ENCODE data around the gene ALG9.
"Not testable (repeated sequence)": the region's sequence is repeated elsewhere in the genome, so short reads cannot be mapped to it uniquely, and the experiment has no call there.

Gene ALG9

GRCh38 chr11:111808063-111808588, 63.3 kb downstream of the ALG9 start:
- Mint-ChIP-seq H3K9me3 (no peaks in the 10 kb centered on the region), H3K36me3 (ENCODE audit: low read depth) (peaks cover 21% of the 10 kb centered on the region), H3K27me3 (ENCODE audit: low read depth) (no peaks in the 10 kb centered on the region), H3K4me3 (no peak overlapping the region), H3K4me1 (ENCODE audit: low read depth) (no peaks in the 10 kb centered on the region), H3K27ac (no peak overlapping the region)

GRCh38 chr11:111807076-111807475, 64.3 kb downstream of the ALG9 start:
- Mint-ChIP-seq H3K27ac (no peak overlapping the region), H3K4me3 (no peak overlapping the region)

GRCh38 chr11:111801135-111801534, 70.2 kb downstream of the ALG9 start:
- H3K4me1 Mint-ChIP-seq (ENCODE audit: low read depth), result peaks cover 11% of the 10 kb centered on the region
- H3K36me3 Mint-ChIP-seq (ENCODE audit: low read depth), result peaks cover 31% of the 10 kb centered on the region
- peaks cover 5% of the 10 kb centered on the region for H3K9me3 Mint-ChIP-seq
- no peak overlapping the region for H3K27ac Mint-ChIP-seq
- H3K4me3 Mint-ChIP-seq, result no peak overlapping the region
- no peaks in the 10 kb centered on the region for H3K27me3 Mint-ChIP-seq (ENCODE audit: low read depth)

More at GRCh38 chr11:111807076-111807475, 64.3 kb downstream of the ALG9 start:
- Mint-ChIP-seq H3K4me1 (ENCODE audit: low read depth) (no peaks in the 10 kb centered on the region), H3K36me3 (ENCODE audit: low read depth) (peaks cover 23% of the 10 kb centered on the region), H3K27me3 (ENCODE audit: low read depth) (no peaks in the 10 kb centered on the region), H3K9me3 (no peaks in the 10 kb centered on the region)

- H3K36me3 Mint-ChIP-seq (ENCODE audit: low read depth), result peaks cover 24% of the 10 kb centered on the region
- H3K27me3 Mint-ChIP-seq (ENCODE audit: low read depth), result no peaks in the 10 kb centered on the region
- peaks cover 5% of the 10 kb centered on the region for H3K9me3 Mint-ChIP-seq
- H3K4me3 Mint-ChIP-seq, result no peak overlapping the region
- peaks cover 11% of the 10 kb centered on the region for H3K4me1 Mint-ChIP-seq (ENCODE audit: low read depth)
- H3K27ac Mint-ChIP-seq, result no peak overlapping the region
Measured at GRCh38 chr11:111798279-111798678, 73.1 kb downstream of the ALG9 start.

GRCh38 chr11:111797145-111797581, 74.2 kb downstream of the ALG9 start:
- Mint-ChIP-seq H3K27me3 (ENCODE audit: low read depth) (no peaks in the 10 kb centered on the region), H3K9me3 (peaks cover 5% of the 10 kb centered on the region), H3K36me3 (ENCODE audit: low read depth) (peaks cover 22% of the 10 kb centered on the region), H3K4me1 (ENCODE audit: low read depth) (peaks cover 11% of the 10 kb centered on the region), H3K4me3 (no peak overlapping the region), H3K27ac (no peak overlapping the region)

- Mint-ChIP-seq H3K27ac (no peak overlapping the region), H3K27me3 (ENCODE audit: low read depth) (no peaks in the 10 kb centered on the region), H3K36me3 (ENCODE audit: low read depth) (peaks cover 19% of the 10 kb centered on the region), H3K9me3 (peaks cover 5% of the 10 kb centered on the region), H3K4me3 (no peak overlapping the region), H3K4me1 (ENCODE audit: low read depth) (peaks cover 9% of the 10 kb centered on the region)
Measured at GRCh38 chr11:111796696-111797095, 74.7 kb downstream of the ALG9 start.

GRCh38 chr11:111795334-111795985, 75.9 kb downstream of the ALG9 start:
- H3K4me3 Mint-ChIP-seq, result no peak overlapping the region
- H3K9me3 Mint-ChIP-seq, result peaks cover 5% of the 10 kb centered on the region
- peaks cover 9% of the 10 kb centered on the region for H3K4me1 Mint-ChIP-seq (ENCODE audit: low read depth)
- no peaks in the 10 kb centered on the region for H3K27me3 Mint-ChIP-seq (ENCODE audit: low read depth)
- H3K36me3 Mint-ChIP-seq (ENCODE audit: low read depth), result peaks cover 19% of the 10 kb centered on the region
- no peak overlapping the region for H3K27ac Mint-ChIP-seq

GRCh38 chr11:111793863-111794262, 77.5 kb downstream of the ALG9 start:
- no peak overlapping the region for H3K27ac Mint-ChIP-seq
- H3K4me3 Mint-ChIP-seq, result no peak overlapping the region
- H3K27me3 Mint-ChIP-seq (ENCODE audit: low read depth), result no peaks in the 10 kb centered on the region
- peaks cover 12% of the 10 kb centered on the region for H3K36me3 Mint-ChIP-seq (ENCODE audit: low read depth)
- peaks cover 9% of the 10 kb centered on the region for H3K4me1 Mint-ChIP-seq (ENCODE audit: low read depth)
- peaks cover 5% of the 10 kb centered on the region for H3K9me3 Mint-ChIP-seq

GRCh38 chr11:111792955-111793500, 78.4 kb downstream of the ALG9 start:
- Mint-ChIP-seq H3K9me3 (peaks cover 5% of the 10 kb centered on the region), H3K4me1 (ENCODE audit: low read depth) (peaks cover 9% of the 10 kb centered on the region), H3K36me3 (ENCODE audit: low read depth) (peaks cover 12% of the 10 kb centered on the region), H3K27me3 (ENCODE audit: low read depth) (no peaks in the 10 kb centered on the region), H3K27ac (no peak overlapping the region), H3K4me3 (no peak overlapping the region)

- H3K27ac Mint-ChIP-seq, result no peak overlapping the region
Measured at GRCh38 chr11:111792314-111792713, 79.1 kb downstream of the ALG9 start.

GRCh38 chr11:111788464-111788863, 82.9 kb downstream of the ALG9 start:
- Mint-ChIP-seq H3K9me3 (no peaks in the 10 kb centered on the region), H3K4me1 (ENCODE audit: low read depth) (no peaks in the 10 kb centered on the region), H3K27me3 (ENCODE audit: low read depth) (no peaks in the 10 kb centered on the region), H3K4me3 (no peak overlapping the region), H3K27ac (no peak overlapping the region), H3K36me3 (ENCODE audit: low read depth) (peaks cover 9% of the 10 kb centered on the region)

More at GRCh38 chr11:111792314-111792713, 79.1 kb downstream of the ALG9 start:
- H3K4me3 Mint-ChIP-seq, result no peak overlapping the region
- no peaks in the 10 kb centered on the region for H3K27me3 Mint-ChIP-seq (ENCODE audit: low read depth)
- peaks cover 5% of the 10 kb centered on the region for H3K9me3 Mint-ChIP-seq
- peaks cover 10% of the 10 kb centered on the region for H3K36me3 Mint-ChIP-seq (ENCODE audit: low read depth)
- peaks cover 9% of the 10 kb centered on the region for H3K4me1 Mint-ChIP-seq (ENCODE audit: low read depth)

GRCh38 chr11:111788051-111788450, 83.3 kb downstream of the ALG9 start:
- Mint-ChIP-seq H3K9me3 (no peaks in the 10 kb centered on the region), H3K4me3 (no peak overlapping the region), H3K4me1 (ENCODE audit: low read depth) (no peaks in the 10 kb centered on the region), H3K27me3 (ENCODE audit: low read depth) (no peaks in the 10 kb centered on the region), H3K27ac (no peak overlapping the region), H3K36me3 (ENCODE audit: low read depth) (peaks cover 9% of the 10 kb centered on the region)

- Mint-ChIP-seq H3K9me3 (no peaks in the 10 kb centered on the region), H3K4me1 (ENCODE audit: low read depth) (no peaks in the 10 kb centered on the region), H3K4me3 (no peak overlapping the region), H3K36me3 (ENCODE audit: low read depth) (peaks cover 9% of the 10 kb centered on the region), H3K27me3 (ENCODE audit: low read depth) (no peaks in the 10 kb centered on the region), H3K27ac (no peak overlapping the region)
Measured at GRCh38 chr11:111785886-111786412, 85.4 kb downstream of the ALG9 start.

GRCh38 chr11:111785076-111785475, 86.3 kb downstream of the ALG9 start:
- H3K27me3 Mint-ChIP-seq (ENCODE audit: low read depth), result no peaks in the 10 kb centered on the region
- H3K36me3 Mint-ChIP-seq (ENCODE audit: low read depth), result peaks cover 9% of the 10 kb centered on the region
- H3K4me1 Mint-ChIP-seq (ENCODE audit: low read depth), result no peaks in the 10 kb centered on the region

GRCh38 chr11:111784311-111784710, 87.1 kb downstream of the ALG9 start:
- not testable (repeated sequence) for H3K4me3 Mint-ChIP-seq; H3K27ac Mint-ChIP-seq; H3K36me3 Mint-ChIP-seq (ENCODE audit: low read depth); H3K9me3 Mint-ChIP-seq; H3K4me1 Mint-ChIP-seq (ENCODE audit: low read depth); H3K27me3 Mint-ChIP-seq (ENCODE audit: low read depth)

More at GRCh38 chr11:111785076-111785475, 86.3 kb downstream of the ALG9 start:
- Mint-ChIP-seq H3K4me3 (no peak overlapping the region), H3K9me3 (no peaks in the 10 kb centered on the region), H3K27ac (no peak overlapping the region)
